Mucosa of rectum (tissue), 2 donors: ENCODE measurements around the gene ANKLE2.
A peak's percentile ranks its signal among the peaks of the same experiment; 100 is the strongest.
"Not testable (repeated sequence)": the region's sequence is repeated elsewhere in the genome, so short reads cannot be mapped to it uniquely, and the experiment has no call there.

Experiments
- H3K27ac ChIP-seq, 2 donors: one replicate each; pipeline ENCODE4 v1.7.0; 2013; ENCODE audit warnings: inconsistent platforms in 2 of 2, low read depth in 2 of 2, low read length in 2 of 2
- H3K27me3 ChIP-seq, 2 donors: one replicate each; pipeline ENCODE4 v1.7.0; 2013; ENCODE audit warnings: low read length in 2 of 2; ENCODE audit not compliant: control insufficient read depth in 2 of 2, insufficient read depth in 2 of 2
- H3K36me3 ChIP-seq, 2 donors: one replicate each; pipeline ENCODE4 v1.7.0; 2013; ENCODE audit warnings: low read length in 2 of 2; ENCODE audit not compliant: control insufficient read depth in 2 of 2, insufficient read depth in 2 of 2
- H3K4me1 ChIP-seq, 2 donors: one replicate each; pipeline ENCODE4 v1.7.0; 2013; ENCODE audit warnings: low read length in 2 of 2, mild to moderate bottlenecking in 1 of 2; ENCODE audit not compliant: control insufficient read depth in 2 of 2, insufficient read depth in 2 of 2
- H3K4me3 ChIP-seq, 2 donors: one replicate each; pipeline ENCODE4 v1.7.0; 2013; ENCODE audit warnings: low read length in 2 of 2
- H3K9ac ChIP-seq, 2 donors: one replicate each; pipeline ENCODE4 v1.7.0; 2013; ENCODE audit warnings: low read length in 2 of 2, low read depth in 1 of 2, mild to moderate bottlenecking in 1 of 2
- H3K9me3 ChIP-seq, 2 donors: one replicate each; pipeline ENCODE4 v1.7.0; 2013; ENCODE audit warnings: low read length in 2 of 2; ENCODE audit not compliant: control insufficient read depth in 2 of 2
- donor health status: healthy.
- donor health status: Normal muscosa, but diverticular disease.

The ANKLE2 gene

DNA sequence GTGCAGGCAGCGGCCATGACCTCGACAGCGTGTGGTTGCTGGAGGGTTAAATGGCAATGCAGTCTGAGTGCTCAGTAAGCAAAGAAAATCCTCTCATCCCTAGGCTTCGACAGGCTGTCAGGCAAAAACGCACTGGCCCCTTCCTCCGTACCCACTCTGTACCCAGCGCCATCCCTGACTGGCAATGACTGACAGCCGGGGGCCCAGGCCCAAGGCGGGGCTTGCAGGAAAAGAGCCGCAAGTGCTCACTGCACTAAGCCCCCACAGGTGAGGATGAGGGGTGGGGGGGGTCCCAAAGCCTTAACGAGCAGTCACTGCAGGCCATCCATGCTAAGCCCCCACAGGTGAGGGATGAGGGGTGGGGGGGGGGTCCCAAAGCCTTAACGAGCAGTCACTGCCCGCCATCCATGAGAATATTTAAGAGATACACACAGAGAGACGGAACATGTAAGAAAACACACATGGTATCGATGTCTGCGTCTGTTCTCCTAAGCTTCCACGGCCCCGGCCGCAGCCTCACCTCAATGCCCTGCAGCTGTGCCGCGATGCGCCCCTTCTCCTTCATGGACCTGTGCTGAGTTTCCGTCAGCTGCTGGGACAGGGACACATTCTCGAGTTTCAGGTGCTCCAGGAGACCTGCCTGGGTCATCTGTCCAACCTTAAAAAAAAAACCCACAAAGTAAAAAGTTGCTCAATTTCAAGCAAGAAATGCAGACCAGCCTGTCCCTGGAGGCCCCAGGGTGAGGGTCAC lies 36.4 kb upstream of the ANKLE2 start:
- H3K27me3 ChIP-seq = no peaks in the 10 kb centered on the region
- H3K9ac ChIP-seq = no peak overlapping the region
- no peaks in the 10 kb centered on the region for H3K4me1 ChIP-seq
- H3K9me3 ChIP-seq = no peaks in the 10 kb centered on the region
- H3K4me3 ChIP-seq = no peak overlapping the region
- H3K36me3 ChIP-seq = peaks cover 70 to 81% of the 10 kb centered on the region in 2 donors
- H3K27ac ChIP-seq = no peak overlapping the region

- H3K4me1 ChIP-seq = no peaks in the 10 kb centered on the region
- H3K9ac ChIP-seq = no peak overlapping the region
- H3K36me3 ChIP-seq = peaks cover 65 to 72% of the 10 kb centered on the region in 2 donors
- H3K9me3 ChIP-seq = no peaks in the 10 kb centered on the region
- no peaks in the 10 kb centered on the region for H3K27me3 ChIP-seq
- no peak overlapping the region for H3K27ac ChIP-seq
- no peak overlapping the region for H3K4me3 ChIP-seq
Measured at GRCh38 chr12:132795847-132796246, 34.2 kb upstream of the ANKLE2 start.

- H3K27ac ChIP-seq, H3K27me3 ChIP-seq, H3K4me1 ChIP-seq, H3K9me3 ChIP-seq, H3K4me3 ChIP-seq, H3K9ac ChIP-seq: not testable (repeated sequence)
- H3K36me3 ChIP-seq = peaks cover 53 to 54% of the 10 kb centered on the region in 2 donors
Measured at GRCh38 chr12:132791940-132792339, 30.3 kb upstream of the ANKLE2 start.

- no peaks in the 10 kb centered on the region for H3K27me3 ChIP-seq
- H3K36me3 ChIP-seq = peaks cover 51 to 58% of the 10 kb centered on the region in 2 donors
- no peak overlapping the region for H3K9ac ChIP-seq
- H3K27ac ChIP-seq = no peak overlapping the region
- H3K4me3 ChIP-seq = no peak overlapping the region
- no peaks in the 10 kb centered on the region for H3K9me3 ChIP-seq
- no peaks in the 10 kb centered on the region for H3K4me1 ChIP-seq
Measured at GRCh38 chr12:132789099-132789471, 27.5 kb upstream of the ANKLE2 start.

- Histone ChIP-seq H3K27ac (no peak overlapping the region), H3K4me3 (no peak overlapping the region), H3K27me3 (no peaks in the 10 kb centered on the region), H3K36me3 (peaks cover 50 to 58% of the 10 kb centered on the region in 2 donors), H3K9me3 (no peaks in the 10 kb centered on the region), H3K9ac (no peak overlapping the region), H3K4me1 (no peaks in the 10 kb centered on the region)
Measured at GRCh38 chr12:132788375-132789098, 26.9 kb upstream of the ANKLE2 start.

DNA sequence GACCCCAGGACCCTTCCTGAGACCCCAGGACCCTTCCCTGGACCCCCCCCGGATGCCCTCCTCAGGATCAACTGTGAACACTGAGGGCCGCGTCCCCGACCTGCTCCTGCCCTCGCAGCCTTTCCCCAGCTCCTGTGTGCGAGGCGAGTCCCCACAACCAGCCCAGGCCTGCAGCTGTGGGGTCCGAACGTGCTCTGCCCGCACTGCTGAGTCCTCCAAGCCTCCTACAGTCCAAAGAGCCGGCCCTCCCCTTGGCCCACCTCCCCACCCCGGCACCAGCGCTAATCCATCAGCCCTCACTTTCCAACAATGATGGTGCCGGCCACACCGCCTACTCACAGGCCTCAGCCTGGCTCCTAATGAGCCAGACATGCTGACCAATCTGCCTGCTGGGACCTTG lies 26.2 kb upstream of the ANKLE2 start:
- Histone ChIP-seq H3K36me3 (peaks cover 53 to 60% of the 10 kb centered on the region in 2 donors), H3K4me1 (no peaks in the 10 kb centered on the region), H3K4me3 (no peak overlapping the region), H3K9me3 (no peaks in the 10 kb centered on the region), H3K9ac (no peak overlapping the region), H3K27ac (no peak overlapping the region), H3K27me3 (no peaks in the 10 kb centered on the region)

DNA sequence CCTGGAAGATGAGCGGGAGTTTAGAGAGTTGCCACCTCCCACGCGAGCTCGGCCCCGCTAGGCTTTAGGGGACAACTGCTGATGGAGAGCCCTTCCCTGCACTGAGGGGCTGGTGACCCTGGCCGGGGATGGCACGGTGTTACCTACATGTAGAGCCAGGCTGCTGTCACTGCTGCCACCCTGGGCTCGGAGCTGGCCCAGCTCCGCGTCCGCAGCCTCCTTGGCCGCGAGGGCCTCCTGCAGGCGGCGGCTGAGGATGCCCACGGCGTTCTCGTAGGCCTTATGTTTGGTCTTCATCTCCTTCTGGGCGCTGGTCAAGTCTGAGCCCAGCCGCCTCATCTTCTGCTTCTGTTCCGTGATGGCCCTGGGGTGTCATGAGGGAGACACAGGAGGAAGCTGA lies 24.6 kb upstream of the ANKLE2 start:
- Histone ChIP-seq H3K9ac (no peak overlapping the region), H3K4me1 (no peaks in the 10 kb centered on the region), H3K36me3 (peaks cover 62 to 64% of the 10 kb centered on the region in 2 donors), H3K4me3 (no peak overlapping the region), H3K9me3 (no peaks in the 10 kb centered on the region), H3K27ac (no peak overlapping the region), H3K27me3 (no peaks in the 10 kb centered on the region)

- Histone ChIP-seq H3K9me3 (no peaks in the 10 kb centered on the region), H3K27ac (no peak overlapping the region), H3K4me3 (no peak overlapping the region), H3K4me1 (no peaks in the 10 kb centered on the region), H3K27me3 (no peaks in the 10 kb centered on the region), H3K9ac (no peak overlapping the region), H3K36me3 (peaks cover 71 to 74% of the 10 kb centered on the region in 2 donors)
Measured at GRCh38 chr12:132784580-132784979, 22.9 kb upstream of the ANKLE2 start.

DNA sequence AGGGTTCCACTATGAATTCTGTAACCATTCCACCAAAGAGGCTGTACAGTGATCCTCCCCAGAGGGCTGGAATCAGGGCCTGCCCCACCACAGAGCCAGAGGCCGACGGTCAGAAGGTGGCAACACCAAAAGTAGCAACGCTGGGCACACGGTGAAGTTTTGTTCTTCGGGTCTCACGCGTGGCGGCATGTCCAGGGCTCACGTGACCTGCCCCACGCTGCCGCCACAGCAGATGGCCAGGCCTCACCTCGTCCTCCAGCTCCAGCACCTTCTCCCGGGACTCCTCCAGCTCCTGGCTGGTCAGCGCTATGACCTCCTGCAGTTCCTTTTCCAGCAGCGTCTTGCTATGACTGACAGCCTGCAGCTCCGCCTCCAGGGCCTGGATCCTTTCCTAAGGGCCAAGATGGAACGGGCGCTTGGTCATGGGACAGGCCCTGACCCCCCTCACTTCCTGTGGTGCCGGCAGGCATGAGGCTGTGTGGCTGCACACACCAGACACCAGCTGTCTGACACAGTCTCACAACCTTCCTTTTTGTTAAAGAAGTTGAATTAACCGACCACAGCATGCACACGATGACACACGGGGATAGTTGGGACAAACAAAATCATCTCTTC lies 22.4 kb upstream of the ANKLE2 start:
- Histone ChIP-seq H3K4me1 (no peaks in the 10 kb centered on the region), H3K4me3 (no peak overlapping the region), H3K27ac (peak overlapping the region; percentile 23 to 32), H3K9ac (no peak overlapping the region), H3K9me3 (no peaks in the 10 kb centered on the region), H3K27me3 (no peaks in the 10 kb centered on the region), H3K36me3 (peaks cover 69% of the 10 kb centered on the region in 2 donors)

- H3K27ac ChIP-seq = no peak overlapping the region
- no peaks in the 10 kb centered on the region for H3K9me3 ChIP-seq
- peaks cover 69 to 74% of the 10 kb centered on the region in 2 donors for H3K36me3 ChIP-seq
- no peak overlapping the region for H3K9ac ChIP-seq
- H3K27me3 ChIP-seq = no peaks in the 10 kb centered on the region
- H3K4me1 ChIP-seq = no peaks in the 10 kb centered on the region
- H3K4me3 ChIP-seq = no peak overlapping the region
Measured at GRCh38 chr12:132781938-132782337, 20.3 kb upstream of the ANKLE2 start.
